Measurements from ENCODE around the gene TSPAN19. TPM values are rescaled to one million over a fixed set of nuclear protein-coding genes. Genes with fewer than 3 reads are reported as not detected.

Gene TSPAN19
- polyA plus RNA-seq (2013, experiment 1 of 2), result 0.21 TPM
- polyA plus RNA-seq (2013, experiment 2 of 2), result 0.37 TPM

DNA sequence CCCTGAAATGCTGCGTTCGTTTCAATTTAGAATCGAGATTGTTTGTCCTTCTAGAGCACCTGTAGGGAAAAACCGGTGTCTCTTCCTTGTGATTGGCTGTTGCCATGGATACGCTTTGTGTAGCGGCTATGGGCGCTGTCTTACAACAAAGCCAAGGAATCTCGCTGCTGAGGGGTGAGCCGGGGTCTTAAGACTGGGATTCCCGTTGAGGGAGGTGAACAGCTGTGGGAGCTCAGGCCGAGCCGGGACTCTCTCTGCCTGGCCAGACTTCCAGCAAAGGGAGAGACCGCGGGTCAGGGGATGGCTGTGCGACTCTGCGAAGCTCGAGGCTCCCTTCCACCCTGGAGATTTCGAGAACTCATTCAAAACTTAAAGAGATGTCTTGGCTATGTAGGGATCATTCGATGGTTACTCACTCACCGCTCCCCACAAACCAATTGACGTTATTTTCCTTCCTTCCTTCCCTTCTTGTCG, at the start of gene TSPAN19, which contains the start of gene LRRIQ1:
Gene TSPAN19, minus strand, starts transcription at position 44 of the 474 bp plus-strand sequence. CDS start 6,331 bp downstream, outside the sequence.
Gene LRRIQ1, plus strand, starts transcription at position 118 of the 474 bp plus-strand sequence. CDS start 1,826 bp downstream, outside the sequence.
- H4K8ac ChIP-seq (ENCODE audit: low read length), result no peak within 1 kb of the TSS
- H3K9ac ChIP-seq (ENCODE audit: low read length), result peak within 1 kb of the TSS; percentile 92
- no peaks in the 10 kb centered on the region for H3K4me1 ChIP-seq (ENCODE audit: control insufficient read depth, insufficient read depth, low read depth, low read length)
- no peak within 1 kb of the TSS for H3K18ac ChIP-seq (ENCODE audit: low read depth in 1 of 2, low read length in 2 of 2)
- WGBS, result under 1% methylated on average over 16 of the region's 22 CpGs
- H3K9me3 ChIP-seq (ENCODE audit: control insufficient read depth, low read length), result no peaks in the 10 kb centered on the region
- H2AK5ac ChIP-seq (ENCODE audit: low read length, severe bottlenecking), result no peak within 1 kb of the TSS
- peak within 1 kb of the TSS; percentile 64 to 92 for H3K4me3 ChIP-seq (ENCODE audit: insufficient read depth in 1 of 2, low read depth in 1 of 2, low read length in 2 of 2)
- H2AFZ ChIP-seq (ENCODE audit: low read depth, low read length), result peak within 1 kb of the TSS; percentile 75
- H3K79me1 ChIP-seq (replicated peaks; ENCODE audit: low read length, poor library complexity, severe bottlenecking), result no peaks in the 10 kb centered on the region
- H2BK15ac ChIP-seq (ENCODE audit: low read depth, poor library complexity, severe bottlenecking), result no peak within 1 kb of the TSS
- H2BK12ac ChIP-seq (ENCODE audit: low read length in 2 of 2), result no peak within 1 kb of the TSS
- H2BK5ac ChIP-seq (ENCODE audit: low read depth, low read length, poor library complexity, severe bottlenecking), result no peak within 1 kb of the TSS
- H2BK120ac ChIP-seq (ENCODE audit: low read depth, low read length), result no peak within 1 kb of the TSS
- no peak within 1 kb of the TSS for H3K14ac ChIP-seq (ENCODE audit: low read length in 2 of 2)
- peaks cover 0 to 9% of the 10 kb centered on the region in 2 experiments for H3K27me3 ChIP-seq (ENCODE audit: control insufficient read depth in 1 of 2, insufficient read depth in 1 of 2, low read length in 2 of 2)
- H3K4me2 ChIP-seq (ENCODE audit: low read length, poor library complexity, severe bottlenecking), result peak within 1 kb of the TSS; percentile 88
- H3K4ac ChIP-seq (ENCODE audit: low read depth in 1 of 2, low read length in 2 of 2), result no peak within 1 kb of the TSS
- no peaks in the 10 kb centered on the region for H3K36me3 ChIP-seq (ENCODE audit: control insufficient read depth in 1 of 2, insufficient read depth in 2 of 2, low read depth in 1 of 2, low read length in 2 of 2)
- DNase-seq, result peak; percentile 88
- H3K23ac ChIP-seq (ENCODE audit: low read length in 2 of 2), result no peak within 1 kb of the TSS
- no peak within 1 kb of the TSS for H4K91ac ChIP-seq (ENCODE audit: low read length)
- no peak within 1 kb of the TSS for H3K27ac ChIP-seq (ENCODE audit: low read length, poor library complexity, severe bottlenecking)

DNA sequence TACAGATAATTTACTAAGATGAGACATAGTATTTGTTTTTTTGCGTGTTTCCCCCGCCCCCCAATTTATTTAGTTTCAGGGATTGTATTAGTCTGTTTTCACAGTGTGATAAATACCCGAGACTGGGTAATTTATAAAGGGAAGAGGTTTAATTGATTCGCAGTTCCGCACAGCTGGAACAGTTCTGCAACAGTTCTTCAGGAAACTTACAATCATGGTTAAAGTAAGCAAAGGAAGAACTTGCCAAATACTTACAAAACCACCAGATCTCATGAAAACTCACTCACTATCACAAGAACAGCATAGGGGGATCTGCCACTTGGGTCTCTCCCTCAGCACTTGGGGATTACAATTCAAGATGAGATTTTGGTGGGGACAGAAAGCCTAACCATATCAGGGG, 49.0 kb upstream of the TSPAN19 start:
- H3K27ac ChIP-seq (ENCODE audit: low read length, poor library complexity, severe bottlenecking), result no peak overlapping the region
- no peak overlapping the region for H3K18ac ChIP-seq (ENCODE audit: low read depth in 1 of 2, low read length in 2 of 2)
- H4K8ac ChIP-seq (ENCODE audit: low read length), result no peak overlapping the region
- no peak overlapping the region for H3K4ac ChIP-seq (ENCODE audit: low read depth in 1 of 2, low read length in 2 of 2)
- no peak overlapping the region for H3K9ac ChIP-seq (ENCODE audit: low read length)
- H3K4me3 ChIP-seq (ENCODE audit: insufficient read depth in 1 of 2, low read depth in 1 of 2, low read length in 2 of 2), result no peak overlapping the region
- H2BK120ac ChIP-seq (ENCODE audit: low read depth, low read length), result no peak overlapping the region
- H3K23ac ChIP-seq (ENCODE audit: low read length in 2 of 2), result no peak overlapping the region
- no peak overlapping the region for H3K4me2 ChIP-seq (ENCODE audit: low read length, poor library complexity, severe bottlenecking)
- no peak overlapping the region for H3K14ac ChIP-seq (ENCODE audit: low read length in 2 of 2)
- no peaks in the 10 kb centered on the region for H3K79me1 ChIP-seq (replicated peaks; ENCODE audit: low read length, poor library complexity, severe bottlenecking)
- H3K4me1 ChIP-seq (ENCODE audit: control insufficient read depth, insufficient read depth, low read depth, low read length), result no peaks in the 10 kb centered on the region
- H2BK12ac ChIP-seq (ENCODE audit: low read length in 2 of 2), result no peak overlapping the region
- no peak overlapping the region for H4K91ac ChIP-seq (ENCODE audit: low read length)
- no peak overlapping the region for H2AK5ac ChIP-seq (ENCODE audit: low read length, severe bottlenecking)
- no peak for DNase-seq
- H3K27me3 ChIP-seq (ENCODE audit: control insufficient read depth in 1 of 2, insufficient read depth in 1 of 2, low read length in 2 of 2), result peaks cover 0 to 3% of the 10 kb centered on the region in 2 experiments
- WGBS, result 98% methylated on average over 4 of the region's 5 CpGs
- no peaks in the 10 kb centered on the region for H3K36me3 ChIP-seq (ENCODE audit: control insufficient read depth in 1 of 2, insufficient read depth in 2 of 2, low read depth in 1 of 2, low read length in 2 of 2)
- no peak overlapping the region for H2BK5ac ChIP-seq (ENCODE audit: low read depth, low read length, poor library complexity, severe bottlenecking)
- H2BK15ac ChIP-seq (ENCODE audit: low read depth, poor library complexity, severe bottlenecking), result no peak overlapping the region
- H2AFZ ChIP-seq (ENCODE audit: low read depth, low read length), result no peak overlapping the region
- H3K9me3 ChIP-seq (ENCODE audit: control insufficient read depth, low read length), result no peaks in the 10 kb centered on the region

DNA sequence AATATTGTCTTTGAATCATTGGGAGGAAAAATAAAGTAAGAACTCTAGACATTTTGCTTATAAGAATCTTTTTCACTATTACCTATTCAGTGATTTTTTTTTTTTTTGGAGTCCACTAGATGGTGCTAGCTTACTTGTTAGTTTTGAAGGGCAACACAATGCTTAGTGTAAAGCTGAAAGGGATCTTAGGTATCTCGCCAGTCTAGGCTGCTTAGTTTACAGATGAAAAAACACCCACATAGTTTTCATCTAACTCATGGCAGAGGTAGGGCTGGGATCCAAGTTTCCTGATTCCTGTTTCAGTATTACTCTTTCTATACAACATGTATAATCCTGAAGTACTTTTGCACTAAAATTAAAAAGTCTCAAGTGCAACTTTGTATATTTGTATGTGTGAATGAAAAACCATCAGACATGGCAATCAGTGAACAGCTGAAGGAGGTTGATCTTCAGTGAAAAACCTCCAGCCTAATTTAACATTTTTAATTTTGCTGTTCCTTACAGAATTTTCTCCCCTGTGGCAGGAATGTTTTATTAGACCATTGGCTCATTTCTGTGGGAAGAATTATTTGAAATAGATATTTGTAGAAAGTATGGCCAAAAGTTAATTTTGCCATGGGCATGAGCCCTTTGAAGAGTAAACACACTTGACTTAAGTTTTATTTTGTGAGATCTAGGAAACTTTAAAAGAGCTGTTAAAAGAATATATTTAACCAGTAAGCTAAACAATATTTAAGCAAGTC, 40.8 kb upstream of the TSPAN19 start:
- Histone ChIP-seq H3K23ac (ENCODE audit: low read length in 2 of 2) (no peak overlapping the region), H3K36me3 (ENCODE audit: control insufficient read depth in 1 of 2, insufficient read depth in 2 of 2, low read depth in 1 of 2, low read length in 2 of 2) (no peaks in the 10 kb centered on the region), H4K91ac (ENCODE audit: low read length) (no peak overlapping the region), H2AFZ (ENCODE audit: low read depth, low read length) (no peak overlapping the region), H3K4ac (ENCODE audit: low read depth in 1 of 2, low read length in 2 of 2) (no peak overlapping the region), H3K4me1 (ENCODE audit: control insufficient read depth, insufficient read depth, low read depth, low read length) (no peaks in the 10 kb centered on the region), H3K9me3 (ENCODE audit: control insufficient read depth, low read length) (no peaks in the 10 kb centered on the region), H3K4me3 (ENCODE audit: insufficient read depth in 1 of 2, low read depth in 1 of 2, low read length in 2 of 2) (no peak overlapping the region), H3K79me1 (replicated peaks; ENCODE audit: low read length, poor library complexity, severe bottlenecking) (no peaks in the 10 kb centered on the region), H3K27ac (ENCODE audit: low read length, poor library complexity, severe bottlenecking) (peak overlapping the region; percentile 53), H2AK5ac (ENCODE audit: low read length, severe bottlenecking) (no peak overlapping the region), H2BK15ac (ENCODE audit: low read depth, poor library complexity, severe bottlenecking) (no peak overlapping the region), H2BK12ac (ENCODE audit: low read length in 2 of 2) (no peak overlapping the region), H3K14ac (ENCODE audit: low read length in 2 of 2) (no peak overlapping the region), H3K4me2 (ENCODE audit: low read length, poor library complexity, severe bottlenecking) (no peak overlapping the region), H4K8ac (ENCODE audit: low read length) (no peak overlapping the region), H3K9ac (ENCODE audit: low read length) (no peak overlapping the region), H3K27me3 (ENCODE audit: control insufficient read depth in 1 of 2, insufficient read depth in 1 of 2, low read length in 2 of 2) (no peaks in the 10 kb centered on the region), H3K18ac (ENCODE audit: low read depth in 1 of 2, low read length in 2 of 2) (no peak overlapping the region), H2BK5ac (ENCODE audit: low read depth, low read length, poor library complexity, severe bottlenecking) (no peak overlapping the region), H2BK120ac (ENCODE audit: low read depth, low read length) (no peak overlapping the region)
- DNase-seq, result peak; percentile 78
- WGBS, result no CpG with 5 or more reads among the region's 1 CpG

DNA sequence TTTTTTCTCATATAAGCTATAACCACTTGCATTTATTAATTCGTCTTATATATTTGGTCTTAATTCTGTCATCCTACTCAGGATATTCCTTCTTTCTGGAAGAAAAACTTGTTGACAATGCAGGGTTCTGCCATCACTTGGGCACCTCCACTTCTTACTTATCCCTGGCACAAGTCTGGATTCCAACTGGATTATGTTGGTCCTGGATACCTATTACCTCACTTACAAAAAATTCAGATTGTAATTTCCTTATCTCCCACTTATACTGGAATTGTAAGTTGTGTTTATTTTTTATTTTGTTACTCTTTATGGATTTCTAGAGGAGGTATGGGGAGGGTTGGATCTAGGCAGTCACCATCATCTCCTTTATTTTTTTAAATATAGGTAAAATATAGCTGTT, 36.7 kb upstream of the TSPAN19 start:
- Histone ChIP-seq H3K9me3 (ENCODE audit: control insufficient read depth, low read length) (no peaks in the 10 kb centered on the region), H3K79me1 (replicated peaks; ENCODE audit: low read length, poor library complexity, severe bottlenecking) (no peaks in the 10 kb centered on the region), H4K91ac (ENCODE audit: low read length) (no peak overlapping the region), H2AFZ (ENCODE audit: low read depth, low read length) (no peak overlapping the region), H3K18ac (ENCODE audit: low read depth in 1 of 2, low read length in 2 of 2) (no peak overlapping the region), H3K27ac (ENCODE audit: low read length, poor library complexity, severe bottlenecking) (no peak overlapping the region), H3K14ac (ENCODE audit: low read length in 2 of 2) (no peak overlapping the region), H4K8ac (ENCODE audit: low read length) (no peak overlapping the region), H2BK15ac (ENCODE audit: low read depth, poor library complexity, severe bottlenecking) (no peak overlapping the region), H3K36me3 (ENCODE audit: control insufficient read depth in 1 of 2, insufficient read depth in 2 of 2, low read depth in 1 of 2, low read length in 2 of 2) (no peaks in the 10 kb centered on the region), H2AK5ac (ENCODE audit: low read length, severe bottlenecking) (no peak overlapping the region), H2BK12ac (ENCODE audit: low read length in 2 of 2) (no peak overlapping the region), H3K27me3 (ENCODE audit: control insufficient read depth in 1 of 2, insufficient read depth in 1 of 2, low read length in 2 of 2) (no peaks in the 10 kb centered on the region), H2BK5ac (ENCODE audit: low read depth, low read length, poor library complexity, severe bottlenecking) (no peak overlapping the region), H3K4me1 (ENCODE audit: control insufficient read depth, insufficient read depth, low read depth, low read length) (no peaks in the 10 kb centered on the region), H2BK120ac (ENCODE audit: low read depth, low read length) (no peak overlapping the region), H3K4ac (ENCODE audit: low read depth in 1 of 2, low read length in 2 of 2) (no peak overlapping the region), H3K4me2 (ENCODE audit: low read length, poor library complexity, severe bottlenecking) (no peak overlapping the region), H3K23ac (ENCODE audit: low read length in 2 of 2) (no peak overlapping the region), H3K9ac (ENCODE audit: low read length) (no peak overlapping the region), H3K4me3 (ENCODE audit: insufficient read depth in 1 of 2, low read depth in 1 of 2, low read length in 2 of 2) (no peak overlapping the region)
- 86% methylated on average over 1 of the region's 1 CpG for WGBS
- DNase-seq, result no peak

Data from mesenchymal stem cell (in vitro differentiated cells and primary cell).